Activated naive CD4-positive, alpha-beta T cell (primary cell): ENCODE measurements around the gene HLA-DMA.
"Not testable (repeated sequence)": the region's sequence is repeated elsewhere in the genome, so short reads cannot be mapped to it uniquely, and the experiment has no call there.

Experiments used
- DNase-seq, 4 experiments: peaks; one replicate each; lab custom pipeline; 2025; lab: John Stamatoyannopoulos, UW

Gene HLA-DMA

GRCh38 chr6:32954986-32955802, 2.3 kb upstream of the HLA-DMA start:
- no peak for DNase-seq

DNA sequence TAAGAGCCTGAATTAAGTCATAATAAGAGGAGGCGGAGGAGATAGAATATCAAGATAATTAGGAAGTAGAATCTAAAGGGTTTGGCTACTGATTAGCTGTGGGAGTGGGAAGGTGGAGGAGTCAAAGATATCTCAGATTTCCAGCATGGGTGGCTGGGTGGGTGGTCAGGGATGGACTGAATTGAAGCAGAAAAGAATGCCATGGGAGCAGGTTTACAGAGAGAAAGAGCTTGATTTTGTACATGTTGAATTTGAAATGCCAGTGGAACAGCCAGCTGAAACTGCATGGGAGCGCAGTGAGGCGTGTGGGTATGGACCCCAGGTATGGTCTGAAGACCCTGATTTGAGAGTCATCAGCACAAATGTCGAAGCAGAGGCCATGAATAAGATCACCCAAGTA, 1.4 kb upstream of the HLA-DMA start:
- DNase-seq, result no peak

DNA sequence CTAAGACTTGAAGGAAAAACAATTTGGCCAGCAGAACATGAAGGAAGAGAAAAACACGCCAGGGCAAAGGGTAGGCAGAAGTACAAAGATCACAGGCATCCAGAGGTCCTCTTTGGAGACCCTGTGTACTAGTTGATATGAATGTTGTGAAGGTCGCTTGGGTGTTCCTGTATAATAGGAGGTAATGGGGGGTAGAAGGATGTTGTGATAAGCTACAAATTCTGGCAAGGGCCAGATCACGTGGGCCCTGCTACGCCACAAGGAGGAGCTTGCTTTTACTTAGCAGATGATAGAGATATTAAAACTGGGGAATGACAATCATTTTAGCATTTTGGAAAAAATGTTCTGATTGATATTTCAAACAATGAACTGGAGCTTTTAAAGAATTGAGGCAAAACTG, 878 bp upstream of the HLA-DMA start:
- DNase-seq, result no peak

- DNase-seq, result no peak
Measured at GRCh38 chr6:32950449-32950848, 2.4 kb downstream of the HLA-DMA start.

DNA sequence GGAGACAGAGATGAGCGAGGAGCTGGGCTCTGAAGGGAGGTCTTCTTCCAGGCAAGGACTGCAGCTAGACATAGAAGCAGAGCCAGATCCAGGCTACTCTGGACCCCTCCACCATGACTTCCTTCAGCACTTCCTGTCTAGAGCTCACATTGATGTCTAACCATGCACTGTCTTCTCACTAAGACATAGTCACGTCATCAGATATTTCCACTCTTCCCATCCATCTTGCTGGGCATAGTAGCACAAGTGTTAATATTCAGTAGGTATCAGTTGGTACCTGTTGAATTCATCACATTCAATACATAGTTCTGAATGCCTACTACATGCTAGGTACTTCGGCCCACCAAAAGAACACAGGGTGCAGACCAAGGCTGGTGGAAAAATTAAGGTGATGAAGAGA, 2.9 kb downstream of the HLA-DMA start:
- DNase-seq, result no peak

DNA sequence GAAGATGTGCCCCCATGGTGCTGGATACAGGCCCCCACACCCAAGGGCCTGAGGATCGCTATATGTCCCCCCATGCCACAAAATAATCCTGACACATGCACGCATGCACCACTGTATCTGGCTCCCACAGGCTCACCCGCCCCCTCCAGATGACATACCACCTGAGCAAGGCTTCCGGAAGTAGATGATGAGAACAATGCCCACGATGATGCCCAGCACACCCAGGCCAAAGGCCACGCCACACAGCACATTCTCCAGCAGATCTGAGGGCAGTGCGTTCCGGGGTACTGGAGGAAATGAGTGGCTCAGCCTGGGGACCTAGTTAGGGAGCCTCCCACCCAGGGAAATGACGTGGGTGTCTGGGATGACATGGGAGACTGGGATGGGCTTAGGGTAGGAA, 3.8 kb downstream of the HLA-DMA start:
- DNase-seq, result no peak

- DNase-seq, result no peak
Measured at GRCh38 chr6:32947552-32948465, 5.1 kb downstream of the HLA-DMA start.

DNA sequence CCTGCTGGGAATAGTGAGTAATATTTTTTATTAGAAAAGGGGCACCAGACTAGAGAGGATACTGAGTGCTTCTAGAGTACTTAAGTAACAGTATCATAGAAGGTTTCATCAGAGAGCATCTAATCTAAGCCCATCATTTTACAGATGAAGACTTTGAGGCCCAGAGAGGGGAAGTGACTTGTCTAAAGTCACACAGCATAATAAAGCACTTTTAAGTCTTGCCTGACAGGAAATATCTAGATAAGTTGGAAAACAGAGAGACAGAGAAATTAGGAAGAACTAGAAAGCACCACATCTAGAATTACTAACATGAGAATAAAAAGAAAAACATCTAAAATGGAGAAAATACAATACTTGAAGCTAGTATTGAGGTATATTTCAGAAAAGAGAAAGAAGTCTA, 6.0 kb downstream of the HLA-DMA start:
- DNase-seq, result no peak

DNA sequence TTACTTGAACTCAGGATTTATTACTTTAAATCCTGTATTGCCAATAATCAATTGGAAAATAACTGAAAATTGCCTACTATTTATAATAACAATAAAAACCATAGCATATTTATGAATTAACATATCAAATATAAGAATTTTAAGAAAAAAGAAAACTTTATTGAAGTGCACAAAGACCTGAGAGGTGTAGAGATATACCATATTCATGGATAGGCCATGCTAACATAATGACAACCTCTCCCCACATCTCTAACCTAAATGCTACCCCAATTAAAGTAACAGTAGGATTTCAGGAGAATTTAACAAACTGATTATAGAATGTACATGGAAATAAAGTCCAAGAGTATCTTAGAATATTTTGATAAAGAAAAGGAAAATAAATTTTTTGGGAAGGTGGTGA, 6.9 kb downstream of the HLA-DMA start:
- DNase-seq, result no peak

DNA sequence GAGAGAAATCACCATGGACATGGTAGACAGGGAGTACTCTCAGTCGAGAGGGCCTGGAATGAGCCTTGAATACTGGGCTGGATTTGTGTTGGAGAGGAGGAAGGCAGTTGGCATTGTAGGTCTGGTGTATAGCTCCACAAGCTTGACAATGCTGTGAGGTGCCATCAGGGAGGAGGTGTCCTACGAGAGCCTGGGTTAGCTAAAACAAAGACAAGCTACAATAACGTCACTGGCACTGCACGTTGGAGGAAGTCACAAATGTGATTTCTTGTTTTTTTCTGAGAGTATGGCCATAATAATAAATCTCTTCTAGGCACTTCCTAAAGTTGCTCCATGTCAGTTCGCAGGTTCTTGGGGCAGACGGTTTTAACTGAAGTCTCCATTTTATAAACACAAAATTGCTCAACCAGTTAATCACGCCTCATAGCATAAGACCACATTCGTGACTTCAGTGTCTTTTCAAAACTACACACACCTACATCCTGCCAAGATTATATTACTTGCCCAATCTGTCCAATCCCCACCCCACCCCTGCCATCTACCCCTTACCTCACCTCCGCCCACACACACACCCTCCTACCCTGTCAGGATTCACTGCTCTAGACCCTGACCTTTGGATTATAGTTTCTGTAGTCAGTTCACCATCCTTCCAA, 7.7 kb downstream of the HLA-DMA start:
- DNase-seq, result no peak

DNA sequence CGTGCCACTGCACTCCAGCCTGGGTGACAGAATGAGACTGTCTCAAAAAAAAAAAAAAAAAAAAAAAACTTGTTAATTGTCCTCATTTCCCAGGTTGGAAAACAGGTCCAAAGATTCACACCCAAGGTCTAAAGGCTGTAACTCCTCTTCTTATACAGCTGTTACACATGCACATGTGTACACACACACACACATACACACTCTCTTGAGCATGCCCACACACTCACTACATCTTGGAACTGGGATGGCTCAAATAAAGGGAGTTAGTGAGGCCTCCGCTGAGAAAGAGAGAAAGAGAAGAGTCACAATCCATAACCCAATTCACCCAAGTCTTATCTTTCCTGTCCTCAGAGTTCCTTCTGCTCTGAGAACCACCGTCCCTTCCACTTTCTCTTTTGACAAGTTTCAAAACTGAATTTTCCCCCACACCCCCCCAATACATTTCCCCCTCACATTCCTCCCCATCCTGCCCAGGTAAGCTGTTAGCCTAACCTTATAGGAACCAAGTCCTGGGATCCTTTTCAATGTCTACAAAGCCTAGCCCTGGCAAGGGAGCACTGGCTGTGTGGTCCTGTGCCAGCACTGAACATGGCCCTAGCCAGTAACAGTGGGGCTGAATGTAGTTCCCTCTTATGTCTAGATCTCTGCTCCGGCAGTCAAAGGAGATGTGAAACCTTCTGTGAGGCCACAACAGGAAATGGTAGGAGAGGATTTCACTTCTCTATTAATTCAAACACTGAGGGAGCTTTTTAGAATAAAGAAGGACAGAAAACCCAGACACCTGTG, 8.8 kb downstream of the HLA-DMA start:
- DNase-seq, result no peak

- DNase-seq, result not testable (repeated sequence)
Measured at GRCh38 chr6:32942555-32943123, 10.3 kb downstream of the HLA-DMA start.

DNA sequence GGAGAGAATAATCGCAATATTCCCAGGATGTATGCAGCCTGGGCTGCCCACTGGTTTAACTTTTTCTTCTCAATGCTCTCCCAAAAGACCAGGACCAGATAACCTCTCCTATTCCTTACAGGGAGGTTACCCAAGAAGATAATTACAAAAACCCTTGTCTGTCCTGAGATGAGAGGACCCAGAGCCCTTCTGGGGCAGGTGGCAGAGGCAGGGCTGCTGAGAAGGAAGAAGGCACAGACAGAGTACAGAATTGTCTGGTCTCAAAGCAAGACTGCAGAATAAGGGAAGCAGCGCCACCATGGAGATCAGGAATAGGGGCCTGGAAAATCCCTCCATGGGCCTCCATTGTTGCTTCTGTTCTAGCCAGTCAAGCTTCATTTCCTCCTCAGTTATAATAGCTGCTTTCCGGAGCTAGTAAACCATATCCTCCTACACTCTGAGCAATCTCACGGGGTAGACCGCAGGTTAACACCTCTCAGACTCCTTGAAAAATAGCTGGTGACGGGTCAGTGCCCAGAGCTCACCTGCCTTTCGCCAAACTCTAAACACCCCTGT, 11.6 kb downstream of the HLA-DMA start:
- no peak for DNase-seq

DNA sequence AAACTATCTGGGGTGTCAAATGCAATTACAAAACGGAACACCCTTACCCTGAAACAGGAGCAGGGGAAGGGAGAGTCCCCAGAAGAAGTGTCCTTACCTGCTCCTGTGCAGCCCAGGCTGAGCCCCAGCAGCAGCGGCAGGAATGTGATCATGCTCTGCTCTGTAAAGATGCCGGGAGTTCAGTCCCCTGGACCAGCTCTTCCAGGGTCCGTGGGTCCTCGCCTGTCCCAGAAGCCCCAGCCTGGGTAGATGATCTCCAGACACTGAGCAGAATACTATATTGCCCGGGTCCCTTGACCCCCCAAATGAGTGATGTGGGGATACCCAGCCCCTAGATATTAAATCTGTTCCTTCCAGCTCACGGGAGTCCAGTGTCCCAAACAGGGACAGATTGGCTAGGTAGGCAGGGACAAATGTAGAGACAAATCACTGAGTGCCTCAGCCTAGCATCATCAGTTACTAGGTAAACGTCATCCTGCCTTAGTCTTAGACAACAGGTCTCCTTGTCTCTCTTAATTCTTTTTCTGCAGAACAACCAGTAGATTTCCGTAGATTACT, 12.2 kb downstream of the HLA-DMA start, which contains the start of gene HLA-DMB:
Gene HLA-DMB, minus strand, starts transcription at position 373 of the 558 bp plus-strand sequence. Its CDS starts 221 bp downstream, at position 152.
- peak in 1 of 4 experiments; percentile 20 for DNase-seq

GRCh38 chr6:32938494-32938893, 14.4 kb downstream of the HLA-DMA start:
- DNase-seq, result no peak

DNA sequence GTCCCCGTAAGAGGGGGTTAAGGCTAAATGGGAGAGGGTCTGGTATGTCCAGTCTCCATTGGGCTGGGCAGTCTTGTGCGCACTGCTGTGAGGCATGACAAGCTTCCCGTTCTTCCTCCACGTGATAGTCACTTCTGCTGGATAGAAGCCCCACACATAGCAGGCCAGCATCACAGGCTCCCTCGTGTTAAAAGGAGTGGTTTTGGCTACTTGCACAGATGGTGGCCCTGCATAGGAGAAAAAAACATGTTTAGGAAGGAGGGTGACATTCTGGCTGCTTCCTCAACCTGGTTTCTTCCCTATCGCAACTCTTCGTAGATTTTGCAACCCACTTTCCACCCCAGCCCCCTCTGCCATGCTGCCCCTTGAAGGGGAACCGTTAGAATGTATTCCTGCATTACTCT, 15.7 kb downstream of the HLA-DMA start:
- DNase-seq, result no peak

DNA sequence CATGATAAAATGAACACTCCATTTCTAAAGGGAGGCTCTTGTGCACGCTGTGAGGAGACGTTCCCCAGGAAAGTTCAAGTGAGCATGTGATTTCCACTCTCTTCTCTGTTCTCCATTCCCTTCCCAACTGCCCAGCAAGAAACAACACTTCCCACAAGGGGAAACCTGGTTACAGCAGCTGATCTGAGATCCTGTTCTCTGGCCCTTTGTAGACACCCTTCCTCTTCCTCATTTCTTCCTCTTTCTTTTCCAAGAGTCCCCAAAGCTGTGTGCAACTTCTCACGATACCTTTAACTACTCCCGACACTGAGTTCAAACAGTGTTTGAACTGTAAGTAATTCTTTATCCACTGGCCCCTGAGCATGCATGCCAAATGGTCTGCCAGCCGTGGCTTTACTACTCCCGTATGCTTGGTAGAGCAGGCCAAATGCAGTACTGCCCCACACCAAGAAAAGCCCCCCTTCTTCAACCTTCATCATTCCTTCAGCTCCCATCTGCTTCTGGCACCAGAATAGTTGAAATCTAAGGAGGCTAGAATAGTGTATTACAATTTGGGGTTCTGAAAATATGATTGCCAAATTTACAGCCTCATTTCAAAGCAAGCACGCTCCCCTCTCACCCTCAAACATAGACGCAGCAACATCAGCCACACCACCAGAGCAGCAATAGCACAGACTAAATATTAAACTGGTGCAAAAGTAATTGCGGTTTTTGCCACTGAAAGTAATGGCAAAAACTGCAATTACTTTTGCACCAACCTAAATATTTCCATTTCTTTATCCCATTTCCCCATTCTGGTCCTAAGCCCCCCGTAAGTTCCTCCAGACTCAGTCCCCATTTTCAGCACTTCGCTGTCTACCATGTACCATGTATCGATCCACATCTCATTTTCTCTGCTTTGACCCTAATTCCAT, 16.4 kb downstream of the HLA-DMA start:
- DNase-seq, result no peak

- no peak for DNase-seq
Measured at GRCh38 chr6:32935551-32936238, 17.2 kb downstream of the HLA-DMA start.

- DNase-seq, result peak; percentile 28 to 70 (median 58)
Measured at GRCh38 chr6:32933661-32934085, 19.2 kb downstream of the HLA-DMA start.
